ENCODE measurements around the gene ACAP1.

Gene ACAP1

DNA sequence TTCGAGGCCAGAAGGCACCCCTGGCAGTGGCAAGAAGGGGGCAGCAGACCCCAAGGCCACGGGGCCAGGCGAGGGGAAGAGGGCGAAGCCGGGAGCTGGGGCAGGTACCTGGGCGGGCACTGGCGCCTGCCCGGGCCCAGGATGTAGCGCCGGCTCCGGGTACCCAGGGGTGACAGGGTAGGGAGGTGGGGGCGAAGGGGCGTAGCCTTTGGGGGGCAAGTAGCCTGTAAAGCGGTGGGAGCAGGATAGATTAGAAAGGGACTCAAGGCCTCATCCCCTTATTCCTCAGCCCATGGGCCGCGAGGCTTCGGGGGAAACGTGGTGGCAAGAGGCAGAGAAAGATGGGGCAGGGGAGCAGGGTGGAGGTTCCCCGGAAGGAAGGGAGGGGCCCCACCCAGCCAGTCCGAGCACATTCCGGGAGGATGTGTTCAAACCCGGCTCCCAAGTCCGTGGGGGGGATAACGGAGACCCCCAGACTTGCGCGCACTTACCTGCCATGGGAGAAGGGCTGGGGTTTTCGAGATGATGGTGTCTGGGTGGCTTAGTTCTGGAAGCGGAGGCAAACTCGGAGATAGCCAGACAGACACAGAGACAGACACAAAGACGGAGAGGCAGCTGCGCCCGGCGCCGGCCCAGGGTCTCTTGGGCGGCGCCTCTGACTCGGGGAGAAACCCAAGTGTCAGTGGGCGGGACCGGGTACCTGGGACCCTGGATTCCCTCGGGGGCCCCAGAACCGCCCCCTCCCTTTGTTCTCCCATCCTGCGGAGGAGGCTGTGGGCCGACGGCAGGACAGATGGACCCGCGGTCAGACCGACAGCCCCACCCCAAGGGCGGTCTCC, 57.5 kb downstream of the ACAP1 start:
- no peaks in the 10 kb centered on the region for H3K9me3 ChIP-seq (ENCODE audit: control insufficient read depth, insufficient read depth, low read length)
- H3K4me3 ChIP-seq (ENCODE audit: low read length): peak overlapping the region; percentile 83
- H4K20me1 ChIP-seq (ENCODE audit: control insufficient read depth, insufficient read depth, low read depth, low read length): no peaks in the 10 kb centered on the region
- no peak overlapping the region for H3K27ac ChIP-seq (ENCODE audit: low read depth, low read length)
- peaks cover 6% of the 10 kb centered on the region; the same call in 1 of the 2 replicates for H3K79me2 ChIP-seq (ENCODE audit: control insufficient read depth, low read length)
- peaks cover 4% of the 10 kb centered on the region; the same call in 1 of the 2 replicates for H3F3A ChIP-seq (ENCODE audit: control insufficient read depth, insufficient read depth)
- peaks cover 14% of the 10 kb centered on the region for H3K4me1 ChIP-seq (ENCODE audit: control insufficient read depth, low read length)
- H3K9me2 ChIP-seq (replicated peaks; ENCODE audit: control insufficient read depth, low read length): no peaks in the 10 kb centered on the region
- no peak for TF ChIP-seq EZH2phosphoT487 (IDR thresholded peaks at IDR 0.05; ENCODE audit: borderline replicate concordance, low read length)
- TF ChIP-seq, protein P1, sequence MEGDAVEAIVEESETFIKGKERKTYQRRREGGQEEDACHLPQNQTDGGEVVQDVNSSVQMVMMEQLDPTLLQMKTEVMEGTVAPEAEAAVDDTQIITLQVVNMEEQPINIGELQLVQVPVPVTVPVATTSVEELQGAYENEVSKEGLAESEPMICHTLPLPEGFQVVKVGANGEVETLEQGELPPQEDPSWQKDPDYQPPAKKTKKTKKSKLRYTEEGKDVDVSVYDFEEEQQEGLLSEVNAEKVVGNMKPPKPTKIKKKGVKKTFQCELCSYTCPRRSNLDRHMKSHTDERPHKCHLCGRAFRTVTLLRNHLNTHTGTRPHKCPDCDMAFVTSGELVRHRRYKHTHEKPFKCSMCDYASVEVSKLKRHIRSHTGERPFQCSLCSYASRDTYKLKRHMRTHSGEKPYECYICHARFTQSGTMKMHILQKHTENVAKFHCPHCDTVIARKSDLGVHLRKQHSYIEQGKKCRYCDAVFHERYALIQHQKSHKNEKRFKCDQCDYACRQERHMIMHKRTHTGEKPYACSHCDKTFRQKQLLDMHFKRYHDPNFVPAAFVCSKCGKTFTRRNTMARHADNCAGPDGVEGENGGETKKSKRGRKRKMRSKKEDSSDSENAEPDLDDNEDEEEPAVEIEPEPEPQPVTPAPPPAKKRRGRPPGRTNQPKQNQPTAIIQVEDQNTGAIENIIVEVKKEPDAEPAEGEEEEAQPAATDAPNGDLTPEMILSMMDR (IDR thresholded peaks at IDR 0.05; ENCODE audit: low read depth, low read length, poor library complexity, severe bottlenecking): no peak
- no peaks in the 10 kb centered on the region for H3K27me3 ChIP-seq (ENCODE audit: control insufficient read depth, low read length)
- H3K4me2 ChIP-seq (ENCODE audit: low read length): peak overlapping the region; percentile 90
- H3K36me3 ChIP-seq (ENCODE audit: control insufficient read depth, low read length): no peaks in the 10 kb centered on the region

DNA sequence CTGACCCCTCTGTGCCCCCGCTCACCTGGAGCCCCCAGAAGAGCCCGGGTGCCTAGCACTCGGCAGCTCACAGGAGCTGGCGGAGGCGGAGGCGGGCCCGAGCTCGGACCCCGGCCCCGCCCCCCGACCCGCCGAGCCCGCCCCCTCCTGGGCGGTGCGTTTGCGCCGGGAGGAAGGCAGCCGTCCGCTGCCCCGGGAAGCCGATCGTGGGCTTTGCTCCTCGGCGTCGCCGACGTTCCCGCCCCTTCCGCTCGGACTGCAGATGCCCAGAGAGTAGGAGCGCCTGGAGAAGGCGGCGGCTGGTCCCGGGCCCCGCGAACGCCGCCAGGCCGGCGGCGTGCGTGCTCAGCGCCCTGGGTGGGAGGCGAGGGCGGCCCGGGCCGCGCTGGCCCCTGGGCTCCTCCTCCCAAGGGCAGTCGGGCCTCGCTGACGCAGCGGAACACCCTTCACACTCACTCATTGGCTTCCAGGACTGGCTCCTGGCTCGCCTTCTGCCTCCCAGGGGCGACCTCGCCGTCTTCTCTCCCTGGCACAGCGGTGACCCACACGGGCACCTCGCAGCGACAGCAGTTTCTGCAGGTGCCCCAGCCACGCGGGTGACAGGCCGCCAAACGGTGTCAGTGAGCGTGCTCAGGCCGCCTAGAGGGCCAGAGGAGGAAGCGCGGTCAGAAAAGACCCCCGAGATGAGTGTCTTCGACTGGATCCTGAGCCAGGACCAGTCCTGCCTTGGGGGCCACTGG, 58.3 kb downstream of the ACAP1 start, which contains the start of gene PLSCR3:
PLSCR3 (minus strand) TSS at position 74 of the 740 bp plus-strand sequence. CDS start 415 bp downstream, outside the sequence.
- Histone ChIP-seq H3K4me3 (ENCODE audit: low read length) (peak within 1 kb of the TSS; percentile 83), H3K27me3 (ENCODE audit: control insufficient read depth, low read length) (no peaks in the 10 kb centered on the region), H3K27ac (ENCODE audit: low read depth, low read length) (no peak within 1 kb of the TSS), H3K9me2 (replicated peaks; ENCODE audit: control insufficient read depth, low read length) (no peaks in the 10 kb centered on the region), H3K9me3 (ENCODE audit: control insufficient read depth, insufficient read depth, low read length) (no peaks in the 10 kb centered on the region), H3K79me2 (ENCODE audit: control insufficient read depth, low read length) (peaks cover 6% of the 10 kb centered on the region; the same call in 1 of the 2 replicates), H3K36me3 (ENCODE audit: control insufficient read depth, low read length) (no peaks in the 10 kb centered on the region), H3F3A (ENCODE audit: control insufficient read depth, insufficient read depth) (peaks cover 7% of the 10 kb centered on the region), H4K20me1 (ENCODE audit: control insufficient read depth, insufficient read depth, low read depth, low read length) (no peaks in the 10 kb centered on the region), H3K4me1 (ENCODE audit: control insufficient read depth, low read length) (peaks cover 14% of the 10 kb centered on the region), H3K4me2 (ENCODE audit: low read length) (peak within 1 kb of the TSS; percentile 90)
- TF ChIP-seq, protein P1 (IDR thresholded peaks at IDR 0.05; ENCODE audit: low read depth, low read length, poor library complexity, severe bottlenecking): peak; percentile 52
- no peak for TF ChIP-seq EZH2phosphoT487 (IDR thresholded peaks at IDR 0.05; ENCODE audit: borderline replicate concordance, low read length)

DNA sequence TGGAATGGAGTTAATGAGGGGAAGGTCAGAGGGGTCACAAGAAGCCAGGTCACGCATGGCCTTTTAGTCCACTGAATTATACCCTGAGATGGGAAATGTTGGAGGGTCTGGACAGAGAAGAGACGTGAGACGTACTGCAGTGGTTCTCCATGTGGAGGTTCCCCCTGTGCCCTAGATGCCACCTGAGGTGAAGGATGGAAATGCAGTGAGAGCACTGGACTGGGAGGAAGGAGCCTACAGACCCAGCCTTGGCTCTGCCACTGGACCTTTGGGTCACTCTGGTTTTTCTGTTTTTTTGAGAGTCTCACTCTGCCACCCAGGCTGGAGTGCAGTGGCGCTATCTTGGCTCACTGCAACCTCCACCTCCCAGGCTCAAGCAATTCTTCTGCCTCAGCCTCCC, 59.8 kb downstream of the ACAP1 start:
- H3K4me2 ChIP-seq (ENCODE audit: low read length): no peak overlapping the region
- peaks cover 6% of the 10 kb centered on the region; the same call in 1 of the 2 replicates for H3K79me2 ChIP-seq (ENCODE audit: control insufficient read depth, low read length)
- H3K27ac ChIP-seq (ENCODE audit: low read depth, low read length): no peak overlapping the region
- no peak overlapping the region for H3K4me3 ChIP-seq (ENCODE audit: low read length)
- no peaks in the 10 kb centered on the region for H4K20me1 ChIP-seq (ENCODE audit: control insufficient read depth, insufficient read depth, low read depth, low read length)
- no peaks in the 10 kb centered on the region for H3K9me3 ChIP-seq (ENCODE audit: control insufficient read depth, insufficient read depth, low read length)
- peaks cover 8% of the 10 kb centered on the region for H3F3A ChIP-seq (ENCODE audit: control insufficient read depth, insufficient read depth)
- no peaks in the 10 kb centered on the region; the same call in 1 of the 2 replicates for H3K36me3 ChIP-seq (ENCODE audit: control insufficient read depth, low read length)
- TF ChIP-seq, protein P1 (IDR thresholded peaks at IDR 0.05; ENCODE audit: low read depth, low read length, poor library complexity, severe bottlenecking): no peak
- TF ChIP-seq EZH2phosphoT487 (IDR thresholded peaks at IDR 0.05; ENCODE audit: borderline replicate concordance, low read length): no peak
- no peaks in the 10 kb centered on the region for H3K9me2 ChIP-seq (replicated peaks; ENCODE audit: control insufficient read depth, low read length)
- peaks cover 14% of the 10 kb centered on the region for H3K4me1 ChIP-seq (ENCODE audit: control insufficient read depth, low read length)
- no peaks in the 10 kb centered on the region for H3K27me3 ChIP-seq (ENCODE audit: control insufficient read depth, low read length)

Data from DOHH2 (cell line).